ENCODE results near the gene SNTN. TPM values are rescaled to one million over a fixed set of nuclear protein-coding genes. Genes with fewer than 3 reads are reported as not detected.

Gene SNTN
- total RNA-seq, 3 donors from 2014 or later, result not detected

DNA sequence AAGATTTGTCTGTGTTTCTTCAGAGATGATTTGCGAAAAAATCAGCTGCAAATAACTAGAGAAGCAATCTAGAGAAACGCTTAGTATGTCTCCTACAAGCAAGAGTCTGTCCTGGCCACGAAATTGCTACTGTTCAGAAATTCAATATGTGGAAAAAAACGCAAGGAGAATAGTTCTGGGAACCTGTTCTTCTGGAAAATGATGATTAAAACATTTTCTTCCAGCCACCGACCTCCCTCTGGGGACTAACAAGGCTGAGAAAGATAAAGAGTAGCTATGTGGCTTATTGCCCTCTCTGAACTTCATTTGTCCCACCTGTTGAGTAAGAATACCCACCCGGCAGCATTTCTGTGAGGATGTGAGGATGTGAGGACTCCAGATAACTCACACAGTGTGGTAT, 31.6 kb downstream of the SNTN start:
- TF ChIP-seq POLR2AphosphoS5 (IDR thresholded peaks at IDR 0.05) (no peak), POLR2A (IDR thresholded peaks at IDR 0.05) (no peak)
- TF ChIP-seq, protein P1, sequence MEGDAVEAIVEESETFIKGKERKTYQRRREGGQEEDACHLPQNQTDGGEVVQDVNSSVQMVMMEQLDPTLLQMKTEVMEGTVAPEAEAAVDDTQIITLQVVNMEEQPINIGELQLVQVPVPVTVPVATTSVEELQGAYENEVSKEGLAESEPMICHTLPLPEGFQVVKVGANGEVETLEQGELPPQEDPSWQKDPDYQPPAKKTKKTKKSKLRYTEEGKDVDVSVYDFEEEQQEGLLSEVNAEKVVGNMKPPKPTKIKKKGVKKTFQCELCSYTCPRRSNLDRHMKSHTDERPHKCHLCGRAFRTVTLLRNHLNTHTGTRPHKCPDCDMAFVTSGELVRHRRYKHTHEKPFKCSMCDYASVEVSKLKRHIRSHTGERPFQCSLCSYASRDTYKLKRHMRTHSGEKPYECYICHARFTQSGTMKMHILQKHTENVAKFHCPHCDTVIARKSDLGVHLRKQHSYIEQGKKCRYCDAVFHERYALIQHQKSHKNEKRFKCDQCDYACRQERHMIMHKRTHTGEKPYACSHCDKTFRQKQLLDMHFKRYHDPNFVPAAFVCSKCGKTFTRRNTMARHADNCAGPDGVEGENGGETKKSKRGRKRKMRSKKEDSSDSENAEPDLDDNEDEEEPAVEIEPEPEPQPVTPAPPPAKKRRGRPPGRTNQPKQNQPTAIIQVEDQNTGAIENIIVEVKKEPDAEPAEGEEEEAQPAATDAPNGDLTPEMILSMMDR (IDR thresholded peaks at IDR 0.05), result no peak
- H3K36me3 ChIP-seq, result no peaks in the 10 kb centered on the region
- H3K27me3 ChIP-seq, result no peaks in the 10 kb centered on the region
- H3K9me3 ChIP-seq, result no peaks in the 10 kb centered on the region
- H3K27ac ChIP-seq, result no peak overlapping the region
- intact Hi-C loops (cut with DNase I; ENCODE audit: low total_unique reads), result no loop called here
- no peak for DNase-seq (ENCODE audit: low spot score in 2 of 2)
- no peak overlapping the region for H3K4me3 ChIP-seq
- no peaks in the 10 kb centered on the region for H3K4me1 ChIP-seq

DNA sequence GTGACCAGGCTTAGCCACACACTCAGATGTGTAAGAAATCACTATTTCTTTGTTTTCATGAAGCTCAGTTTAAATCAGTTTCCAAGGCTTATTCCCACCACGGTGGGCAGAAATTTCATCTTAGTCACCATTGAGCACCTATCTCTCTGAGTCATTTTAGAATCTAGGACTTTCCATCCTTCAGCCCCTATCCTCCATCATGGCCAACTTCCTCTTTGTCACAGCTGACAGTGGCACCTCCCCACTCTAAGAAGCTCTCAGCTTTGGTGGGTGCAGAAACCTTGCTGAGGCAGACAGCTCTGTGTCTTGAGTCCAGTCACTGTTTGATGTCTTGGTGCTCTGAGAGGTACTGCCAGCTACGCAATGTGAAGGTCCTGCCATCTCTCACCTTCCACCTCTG, 32.9 kb downstream of the SNTN start:
- Histone ChIP-seq H3K4me1 (no peaks in the 10 kb centered on the region), H3K9me3 (no peaks in the 10 kb centered on the region), H3K36me3 (no peaks in the 10 kb centered on the region), H3K27me3 (no peaks in the 10 kb centered on the region), H3K27ac (no peak overlapping the region), H3K4me3 (no peak overlapping the region)
- intact Hi-C loops (cut with DNase I; ENCODE audit: low total_unique reads), result no loop called here
- TF ChIP-seq, protein P1 (IDR thresholded peaks at IDR 0.05), result no peak
- TF ChIP-seq POLR2A (IDR thresholded peaks at IDR 0.05), result no peak
- no peak for TF ChIP-seq POLR2AphosphoS5 (IDR thresholded peaks at IDR 0.05)
- no peak for DNase-seq (ENCODE audit: low spot score in 2 of 2)

DNA sequence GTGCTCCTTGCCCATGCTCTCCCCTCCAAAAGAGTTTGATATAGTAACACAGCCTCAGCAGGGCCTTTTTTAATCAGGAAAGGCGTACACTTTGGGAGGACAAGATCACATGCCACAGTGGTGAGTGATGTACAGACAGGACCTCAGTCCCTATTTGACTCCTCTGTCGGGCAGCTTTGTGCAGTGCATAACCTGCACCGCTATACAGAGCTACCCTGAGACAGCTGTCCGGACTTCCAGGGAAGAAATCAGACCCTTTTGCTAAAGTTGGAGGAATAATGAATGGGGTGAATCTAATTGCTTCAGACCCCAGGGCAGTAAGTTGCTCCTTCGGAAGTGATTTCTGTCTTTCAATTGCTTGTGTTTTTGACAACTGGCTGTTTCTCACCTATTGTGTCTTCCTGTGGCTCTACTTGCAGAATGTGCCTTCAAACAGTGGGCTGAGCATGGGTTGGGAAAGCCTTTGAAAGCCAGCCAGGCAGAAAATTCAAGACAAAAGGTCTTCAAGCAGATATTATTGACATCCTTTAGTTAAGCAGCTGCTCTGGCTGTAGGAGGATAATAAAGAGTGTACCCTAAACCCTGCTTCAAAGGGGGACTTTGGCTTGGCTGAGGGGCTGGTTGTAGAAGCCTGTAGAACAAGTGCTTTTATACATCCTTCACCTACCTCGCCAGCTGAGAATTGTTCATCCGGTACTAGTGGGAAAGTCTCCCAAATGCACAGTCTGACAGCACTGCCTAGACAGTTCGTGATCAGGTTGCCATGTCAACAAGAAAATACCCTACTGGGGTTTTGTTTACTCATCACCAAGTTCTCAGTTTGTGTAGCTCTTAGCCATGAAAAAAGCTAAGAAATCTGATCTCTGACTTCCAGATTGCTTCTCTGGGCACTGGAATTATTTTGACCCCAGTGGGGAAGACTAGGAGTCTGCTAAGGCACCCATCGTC, 35.1 kb downstream of the SNTN start:
- intact Hi-C loops (cut with DNase I; ENCODE audit: low total_unique reads), result no loop called here
- H3K4me3 ChIP-seq, result no peak overlapping the region
- no peaks in the 10 kb centered on the region for H3K27me3 ChIP-seq
- H3K36me3 ChIP-seq, result no peaks in the 10 kb centered on the region
- H3K9me3 ChIP-seq, result no peaks in the 10 kb centered on the region
- H3K27ac ChIP-seq, result no peak overlapping the region
- DNase-seq (ENCODE audit: low spot score in 2 of 2), result no peak
- no peaks in the 10 kb centered on the region for H3K4me1 ChIP-seq
- TF ChIP-seq, protein P1 (IDR thresholded peaks at IDR 0.05), result no peak
- TF ChIP-seq POLR2A (IDR thresholded peaks at IDR 0.05), result no peak

DNA sequence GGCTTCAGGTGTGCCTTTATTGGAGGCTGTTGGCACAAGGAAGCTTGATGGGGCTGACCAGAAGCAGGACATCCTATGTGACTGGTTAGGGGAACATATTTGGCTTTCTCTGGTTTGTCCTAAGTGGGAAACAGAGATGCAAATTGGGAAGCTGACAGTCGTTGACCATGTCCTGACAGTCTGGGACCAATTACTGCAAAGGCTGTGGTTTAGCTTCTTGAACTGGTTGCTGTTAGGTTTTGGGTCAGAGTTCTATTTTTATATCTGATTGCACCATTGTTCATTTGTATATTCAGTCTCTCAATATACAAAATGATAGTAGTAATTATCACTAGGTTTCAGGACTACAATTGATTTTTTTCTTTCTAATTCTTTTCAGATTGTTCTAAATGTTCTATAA, 36.8 kb downstream of the SNTN start:
- TF ChIP-seq POLR2AphosphoS5 (IDR thresholded peaks at IDR 0.05) (no peak), POLR2A (IDR thresholded peaks at IDR 0.05) (no peak)
- TF ChIP-seq, protein P1 (IDR thresholded peaks at IDR 0.05), result no peak
- intact Hi-C loops (cut with DNase I; ENCODE audit: low total_unique reads), result no loop called here
- Histone ChIP-seq H3K27ac (no peak overlapping the region), H3K27me3 (no peaks in the 10 kb centered on the region), H3K4me1 (no peaks in the 10 kb centered on the region), H3K36me3 (no peaks in the 10 kb centered on the region), H3K9me3 (no peaks in the 10 kb centered on the region), H3K4me3 (no peak overlapping the region)
- DNase-seq (ENCODE audit: low spot score in 2 of 2), result no peak

DNA sequence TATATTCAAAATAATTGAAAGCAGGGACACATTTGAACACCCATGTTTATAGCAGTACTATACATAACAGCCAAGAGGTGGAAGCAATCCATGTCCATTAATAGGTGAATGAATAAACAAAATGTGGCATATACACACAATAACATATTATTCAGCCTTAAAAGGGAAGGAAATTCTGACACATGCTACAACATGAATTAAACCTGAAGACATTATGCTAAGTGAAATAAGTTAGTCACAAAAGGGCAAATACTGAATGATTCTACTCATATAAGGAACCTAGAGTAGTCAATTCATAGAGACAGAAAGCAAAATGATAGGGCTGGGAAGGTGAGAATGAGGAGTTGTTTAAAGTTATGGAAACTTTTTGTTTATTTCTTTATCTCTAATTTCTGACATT, 40.9 kb downstream of the SNTN start:
- Histone ChIP-seq H3K4me3 (no peak overlapping the region), H3K9me3 (no peaks in the 10 kb centered on the region), H3K4me1 (no peaks in the 10 kb centered on the region), H3K27me3 (no peaks in the 10 kb centered on the region), H3K36me3 (no peaks in the 10 kb centered on the region), H3K27ac (no peak overlapping the region)
- TF ChIP-seq POLR2A (IDR thresholded peaks at IDR 0.05), result no peak
- TF ChIP-seq, protein P1 (IDR thresholded peaks at IDR 0.05), result no peak
- no peak for TF ChIP-seq POLR2AphosphoS5 (IDR thresholded peaks at IDR 0.05)
- no peak for DNase-seq (ENCODE audit: low spot score in 2 of 2)
- intact Hi-C loops (cut with DNase I; ENCODE audit: low total_unique reads), result no loop called here

Data from breast epithelium (tissue), 4 donors.